Fibroblast of lung (primary cell): ENCODE measurements around the gene DDI1.

ENCODE experiments used
- CTCF ChIP-seq, 2 donors: IDR thresholded peaks in 1 of 2; conservative IDR thresholded peaks in 1 of 2; 1 replicate in 1 of 2; 2 replicates in 1 of 2; pipeline ENCODE4 v1.5.1; 2011 to 2012; ENCODE audit warnings: low read length in 2 of 2, control low read depth in 1 of 2, inconsistent platforms in 1 of 2, low read depth in 1 of 2, mild to moderate bottlenecking in 1 of 2
- EZH2 ChIP-seq: IDR thresholded peaks from 2 replicates; pipeline ENCODE4 v1.5.1; 2012; ENCODE audit warnings: low read length, control low read depth, mild to moderate bottlenecking; ENCODE audit errors: missing control alignments

GRCh38 chr11:104001561-104002056 is 34.8 kb upstream of the DDI1 start:
- TF ChIP-seq CTCF (conservative IDR thresholded peaks at IDR 0.05 in 1 of 2, IDR thresholded peaks at IDR 0.05 in 1 of 2; ENCODE audit: low read depth in 1 of 2, low read length in 2 of 2) = no peak
- no peak for TF ChIP-seq EZH2
